HepG2 (cell line): ENCODE results near the gene CD81. TPM values are rescaled to one million over a fixed set of nuclear protein-coding genes. Genes with fewer than 3 reads are reported as not detected.
A peak's percentile ranks its signal among the peaks of the same experiment; 100 is the strongest.

Experiments
- CREM ChIP-seq, 2 experiments: sonication (generic) in 1 of 2; formaldehyde crosslinking in 1 of 2; IDR thresholded peaks; 2 replicates each; pipeline versions ENCODE4 v1.4.0 to v1.6.1; 2016 to 2020; ENCODE audit warnings: antibody characterized with exemption in 1 of 2, mild to moderate bottlenecking in 1 of 2, missing genetic modification reagents in 1 of 2
- ELF1 ChIP-seq: sonication (generic); formaldehyde crosslinking; IDR thresholded peaks from 2 replicates; pipeline ENCODE4 v1.4.0; 2020; ENCODE audit warnings: missing genetic modification reagents
- FOXM1 ChIP-seq: sonication (generic); formaldehyde crosslinking; IDR thresholded peaks from 2 replicates; pipeline ENCODE4 v1.5.0; 2020; ENCODE audit warnings: missing genetic modification reagents
- RFXAP ChIP-seq: sonication (generic); formaldehyde crosslinking; IDR thresholded peaks from 2 replicates; pipeline ENCODE4 v1.4.0; 2020; ENCODE audit warnings: missing genetic modification reagents, borderline replicate concordance
- ZNF143 ChIP-seq: sonication (generic); formaldehyde crosslinking; IDR thresholded peaks from 2 replicates; pipeline ENCODE4 v1.4.0; 2020; ENCODE audit warnings: missing genetic modification reagents
- polyA plus RNA-seq, 8 experiments: library from polyadenylated mRNA; depleted of rRNA in 3 of 8; stranded (reverse) in 7 of 8; unstranded in 1 of 8; fragments of >200 nt; fragmentation: Illumina TruSeq in 4 of 8; extraction: Trizol in 4 of 8; gene quantifications; 2 replicates each; pipeline versions ENCODE4 v1.2.1 to v1.2.3, GENCODE V29; 2011 to 2016; ENCODE audit warnings: low read depth in 4 of 8, missing spikeins in 1 of 8, mixed read lengths in 1 of 8; ENCODE audit not compliant: insufficient read depth in 1 of 8
- total RNA-seq, 5 experiments: library from RNA; depleted of rRNA; stranded (reverse); fragments of >200 nt; fragmentation: Illumina TruSeq; extraction: Trizol; gene quantifications; 2 replicates each; pipeline ENCODE4 v1.2.3, GENCODE V29; 2016; ENCODE audit warnings: low read depth in 1 of 5
- TF ChIP-seq, protein P1 (sequence below), 2 experiments: fragments of 450-650 bp in 1 of 2; sonication (generic) in 1 of 2; formaldehyde crosslinking in 1 of 2; IDR thresholded peaks; 2 replicates each; pipeline versions ENCODE4 v1.6.1 to v1.8.0; 2016 to 2022; ENCODE audit warnings: antibody characterized with exemption in 1 of 2, mild to moderate bottlenecking in 1 of 2, missing genetic modification reagents in 1 of 2
- TF ChIP-seq, protein P2 (sequence below): sonication (generic); formaldehyde crosslinking; IDR thresholded peaks from 2 replicates; pipeline ENCODE4 v1.5.1; 2020; ENCODE audit warnings: mild to moderate bottlenecking, missing genetic modification reagents, moderate library complexity
- TF ChIP-seq, protein P3 (sequence below): sonication (generic); formaldehyde crosslinking; IDR thresholded peaks from 2 replicates; pipeline ENCODE4 v1.8.0; 2022; ENCODE audit warnings: missing genetic modification reagents, mild to moderate bottlenecking, inconsistent platforms, borderline replicate concordance
- TF ChIP-seq, protein P4 (sequence below): sonication (generic); formaldehyde crosslinking; IDR thresholded peaks from 2 replicates; pipeline ENCODE4 v1.4.0; 2020; ENCODE audit warnings: missing genetic modification reagents, borderline replicate concordance

CD81 gene
- total and polyA plus RNA-seq, 2 of the 13 experiments (the other 11 are each of a cell fraction or from before 2014, with no cell fraction given) = not detected

DNA sequence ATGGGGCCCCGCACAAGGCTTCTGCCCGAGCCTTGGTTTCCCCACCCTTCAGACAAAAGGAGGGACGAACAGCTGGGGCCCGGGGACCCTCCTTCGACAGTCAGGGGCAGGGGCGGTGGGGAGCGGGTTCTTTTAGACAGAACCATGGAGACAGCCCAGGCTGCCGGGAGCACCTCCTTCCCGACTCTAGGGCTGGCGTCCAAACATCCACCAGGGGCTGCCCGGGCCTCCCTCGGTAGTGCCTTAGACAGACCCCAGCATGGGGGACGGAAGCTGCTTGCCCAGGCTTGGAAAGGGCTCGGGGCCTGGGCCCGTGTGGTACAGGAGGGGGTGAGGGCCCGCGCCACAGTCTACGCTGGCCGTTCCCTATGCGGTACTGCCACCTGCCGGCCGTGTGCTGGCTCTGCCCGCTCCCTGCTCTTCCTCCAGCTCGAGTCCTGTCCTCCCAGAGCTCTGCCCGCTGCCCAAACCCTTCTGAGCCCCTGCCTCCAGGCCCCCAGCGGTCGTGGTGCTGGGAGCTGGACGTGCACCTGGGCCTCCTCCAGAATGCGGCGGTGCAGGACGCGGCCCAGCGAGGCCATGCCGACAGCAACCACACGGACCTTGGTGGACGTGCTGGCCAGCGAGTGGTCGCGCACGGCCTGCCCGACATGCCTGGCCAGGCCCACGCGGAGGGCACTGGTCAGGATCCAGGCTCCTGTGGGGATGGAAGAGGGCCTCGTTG lies 43.6 kb downstream of the CD81 start (continued):
- TF ChIP-seq, protein P1, sequence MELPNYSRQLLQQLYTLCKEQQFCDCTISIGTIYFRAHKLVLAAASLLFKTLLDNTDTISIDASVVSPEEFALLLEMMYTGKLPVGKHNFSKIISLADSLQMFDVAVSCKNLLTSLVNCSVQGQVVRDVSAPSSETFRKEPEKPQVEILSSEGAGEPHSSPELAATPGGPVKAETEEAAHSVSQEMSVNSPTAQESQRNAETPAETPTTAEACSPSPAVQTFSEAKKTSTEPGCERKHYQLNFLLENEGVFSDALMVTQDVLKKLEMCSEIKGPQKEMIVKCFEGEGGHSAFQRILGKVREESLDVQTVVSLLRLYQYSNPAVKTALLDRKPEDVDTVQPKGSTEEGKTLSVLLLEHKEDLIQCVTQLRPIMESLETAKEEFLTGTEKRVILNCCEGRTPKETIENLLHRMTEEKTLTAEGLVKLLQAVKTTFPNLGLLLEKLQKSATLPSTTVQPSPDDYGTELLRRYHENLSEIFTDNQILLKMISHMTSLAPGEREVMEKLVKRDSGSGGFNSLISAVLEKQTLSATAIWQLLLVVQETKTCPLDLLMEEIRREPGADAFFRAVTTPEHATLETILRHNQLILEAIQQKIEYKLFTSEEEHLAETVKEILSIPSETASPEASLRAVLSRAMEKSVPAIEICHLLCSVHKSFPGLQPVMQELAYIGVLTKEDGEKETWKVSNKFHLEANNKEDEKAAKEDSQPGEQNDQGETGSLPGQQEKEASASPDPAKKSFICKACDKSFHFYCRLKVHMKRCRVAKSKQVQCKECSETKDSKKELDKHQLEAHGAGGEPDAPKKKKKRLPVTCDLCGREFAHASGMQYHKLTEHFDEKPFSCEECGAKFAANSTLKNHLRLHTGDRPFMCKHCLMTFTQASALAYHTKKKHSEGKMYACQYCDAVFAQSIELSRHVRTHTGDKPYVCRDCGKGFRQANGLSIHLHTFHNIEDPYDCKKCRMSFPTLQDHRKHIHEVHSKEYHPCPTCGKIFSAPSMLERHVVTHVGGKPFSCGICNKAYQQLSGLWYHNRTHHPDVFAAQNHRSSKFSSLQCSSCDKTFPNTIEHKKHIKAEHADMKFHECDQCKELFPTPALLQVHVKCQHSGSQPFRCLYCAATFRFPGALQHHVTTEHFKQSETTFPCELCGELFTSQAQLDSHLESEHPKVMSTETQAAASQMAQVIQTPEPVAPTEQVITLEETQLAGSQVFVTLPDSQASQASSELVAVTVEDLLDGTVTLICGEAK (IDR thresholded peaks at IDR 0.05) = no peak
- TF ChIP-seq, protein P1 (CRISPR knock-in tag; IDR thresholded peaks at IDR 0.05) = no peak
- TF ChIP-seq, protein P2, sequence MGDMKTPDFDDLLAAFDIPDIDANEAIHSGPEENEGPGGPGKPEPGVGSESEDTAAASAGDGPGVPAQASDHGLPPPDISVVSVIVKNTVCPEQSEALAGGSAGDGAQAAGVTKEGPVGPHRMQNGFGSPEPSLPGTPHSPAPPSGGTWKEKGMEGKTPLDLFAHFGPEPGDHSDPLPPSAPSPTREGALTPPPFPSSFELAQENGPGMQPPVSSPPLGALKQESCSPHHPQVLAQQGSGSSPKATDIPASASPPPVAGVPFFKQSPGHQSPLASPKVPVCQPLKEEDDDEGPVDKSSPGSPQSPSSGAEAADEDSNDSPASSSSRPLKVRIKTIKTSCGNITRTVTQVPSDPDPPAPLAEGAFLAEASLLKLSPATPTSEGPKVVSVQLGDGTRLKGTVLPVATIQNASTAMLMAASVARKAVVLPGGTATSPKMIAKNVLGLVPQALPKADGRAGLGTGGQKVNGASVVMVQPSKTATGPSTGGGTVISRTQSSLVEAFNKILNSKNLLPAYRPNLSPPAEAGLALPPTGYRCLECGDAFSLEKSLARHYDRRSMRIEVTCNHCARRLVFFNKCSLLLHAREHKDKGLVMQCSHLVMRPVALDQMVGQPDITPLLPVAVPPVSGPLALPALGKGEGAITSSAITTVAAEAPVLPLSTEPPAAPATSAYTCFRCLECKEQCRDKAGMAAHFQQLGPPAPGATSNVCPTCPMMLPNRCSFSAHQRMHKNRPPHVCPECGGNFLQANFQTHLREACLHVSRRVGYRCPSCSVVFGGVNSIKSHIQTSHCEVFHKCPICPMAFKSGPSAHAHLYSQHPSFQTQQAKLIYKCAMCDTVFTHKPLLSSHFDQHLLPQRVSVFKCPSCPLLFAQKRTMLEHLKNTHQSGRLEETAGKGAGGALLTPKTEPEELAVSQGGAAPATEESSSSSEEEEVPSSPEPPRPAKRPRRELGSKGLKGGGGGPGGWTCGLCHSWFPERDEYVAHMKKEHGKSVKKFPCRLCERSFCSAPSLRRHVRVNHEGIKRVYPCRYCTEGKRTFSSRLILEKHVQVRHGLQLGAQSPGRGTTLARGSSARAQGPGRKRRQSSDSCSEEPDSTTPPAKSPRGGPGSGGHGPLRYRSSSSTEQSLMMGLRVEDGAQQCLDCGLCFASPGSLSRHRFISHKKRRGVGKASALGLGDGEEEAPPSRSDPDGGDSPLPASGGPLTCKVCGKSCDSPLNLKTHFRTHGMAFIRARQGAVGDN (CRISPR knock-in tag) = peak; percentile 75
- TF ChIP-seq RFXAP (CRISPR knock-in tag) (peak; percentile 42; the same call in 1 of the 2 replicates), ZNF143 (CRISPR knock-in tag) (peak; percentile 69), CREM (IDR thresholded peaks at IDR 0.05) (no peak), CREM (CRISPR knock-in tag; IDR thresholded peaks at IDR 0.05) (no peak), ELF1 (CRISPR knock-in tag) (0 out of 2 replicates have a peak, but pooled peaks have one; percentile 15), FOXM1 (CRISPR knock-in tag) (0 out of 2 replicates have a peak, but pooled peaks have one; percentile 56)
- TF ChIP-seq, protein P3, sequence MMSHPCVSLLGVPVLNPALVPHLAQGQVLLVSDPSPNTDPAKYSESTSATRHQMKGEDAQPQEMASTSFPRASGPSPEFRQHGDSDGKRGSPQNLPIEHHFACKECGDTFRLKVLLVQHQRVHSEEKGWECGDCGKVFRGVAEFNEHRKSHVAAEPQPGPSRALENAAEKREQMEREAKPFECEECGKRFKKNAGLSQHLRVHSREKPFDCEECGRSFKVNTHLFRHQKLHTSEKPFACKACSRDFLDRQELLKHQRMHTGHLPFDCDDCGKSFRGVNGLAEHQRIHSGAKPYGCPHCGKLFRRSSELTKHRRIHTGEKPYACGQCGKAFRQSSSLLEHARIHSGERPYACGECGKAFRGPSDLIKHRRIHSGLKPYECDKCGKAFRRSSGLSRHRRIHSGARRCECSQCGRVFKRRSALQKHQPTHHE (CRISPR knock-in tag) = 0 out of 2 replicates have a peak, but pooled peaks have one; percentile 33
- TF ChIP-seq, protein P4, sequence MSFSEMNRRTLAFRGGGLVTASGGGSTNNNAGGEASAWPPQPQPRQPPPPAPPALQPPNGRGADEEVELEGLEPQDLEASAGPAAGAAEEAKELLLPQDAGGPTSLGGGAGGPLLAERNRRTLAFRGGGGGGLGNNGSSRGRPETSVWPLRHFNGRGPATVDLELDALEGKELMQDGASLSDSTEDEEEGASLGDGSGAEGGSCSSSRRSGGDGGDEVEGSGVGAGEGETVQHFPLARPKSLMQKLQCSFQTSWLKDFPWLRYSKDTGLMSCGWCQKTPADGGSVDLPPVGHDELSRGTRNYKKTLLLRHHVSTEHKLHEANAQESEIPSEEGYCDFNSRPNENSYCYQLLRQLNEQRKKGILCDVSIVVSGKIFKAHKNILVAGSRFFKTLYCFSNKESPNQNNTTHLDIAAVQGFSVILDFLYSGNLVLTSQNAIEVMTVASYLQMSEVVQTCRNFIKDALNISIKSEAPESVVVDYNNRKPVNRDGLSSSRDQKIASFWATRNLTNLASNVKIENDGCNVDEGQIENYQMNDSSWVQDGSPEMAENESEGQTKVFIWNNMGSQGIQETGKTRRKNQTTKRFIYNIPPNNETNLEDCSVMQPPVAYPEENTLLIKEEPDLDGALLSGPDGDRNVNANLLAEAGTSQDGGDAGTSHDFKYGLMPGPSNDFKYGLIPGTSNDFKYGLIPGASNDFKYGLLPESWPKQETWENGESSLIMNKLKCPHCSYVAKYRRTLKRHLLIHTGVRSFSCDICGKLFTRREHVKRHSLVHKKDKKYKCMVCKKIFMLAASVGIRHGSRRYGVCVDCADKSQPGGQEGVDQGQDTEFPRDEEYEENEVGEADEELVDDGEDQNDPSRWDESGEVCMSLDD (CRISPR knock-in tag) = 0 out of 2 replicates have a peak, but pooled peaks have one; percentile 48
